ENCODE data around the gene SPTB.

Gene SPTB

DNA sequence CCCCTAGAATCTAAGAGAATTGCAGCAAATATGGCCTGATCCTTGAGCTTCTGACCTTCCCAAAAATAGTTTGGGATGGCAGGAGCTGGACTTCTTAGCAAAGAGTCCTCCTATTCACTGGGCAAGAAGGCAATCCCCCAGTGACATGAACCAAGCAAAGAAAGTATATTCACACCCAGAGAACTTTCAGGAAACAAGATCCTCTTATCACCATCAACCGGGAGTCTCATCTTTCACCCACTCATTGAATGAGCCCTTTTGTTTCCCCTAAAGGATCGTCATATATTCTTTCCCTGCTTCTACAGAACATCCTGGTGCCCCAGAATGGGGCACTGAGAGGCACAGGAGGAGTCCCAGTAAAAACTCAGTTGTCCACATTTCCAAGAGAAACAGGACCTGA, 19.7 kb downstream of the SPTB start:
- no peak overlapping the region for H3K4me3 ChIP-seq (ENCODE audit: low read depth, low read length)
- in situ Hi-C loops (cut with HindIII; ENCODE audit: low sequenced_read_pairs), result no loop called here
- TF ChIP-seq, protein P1, sequence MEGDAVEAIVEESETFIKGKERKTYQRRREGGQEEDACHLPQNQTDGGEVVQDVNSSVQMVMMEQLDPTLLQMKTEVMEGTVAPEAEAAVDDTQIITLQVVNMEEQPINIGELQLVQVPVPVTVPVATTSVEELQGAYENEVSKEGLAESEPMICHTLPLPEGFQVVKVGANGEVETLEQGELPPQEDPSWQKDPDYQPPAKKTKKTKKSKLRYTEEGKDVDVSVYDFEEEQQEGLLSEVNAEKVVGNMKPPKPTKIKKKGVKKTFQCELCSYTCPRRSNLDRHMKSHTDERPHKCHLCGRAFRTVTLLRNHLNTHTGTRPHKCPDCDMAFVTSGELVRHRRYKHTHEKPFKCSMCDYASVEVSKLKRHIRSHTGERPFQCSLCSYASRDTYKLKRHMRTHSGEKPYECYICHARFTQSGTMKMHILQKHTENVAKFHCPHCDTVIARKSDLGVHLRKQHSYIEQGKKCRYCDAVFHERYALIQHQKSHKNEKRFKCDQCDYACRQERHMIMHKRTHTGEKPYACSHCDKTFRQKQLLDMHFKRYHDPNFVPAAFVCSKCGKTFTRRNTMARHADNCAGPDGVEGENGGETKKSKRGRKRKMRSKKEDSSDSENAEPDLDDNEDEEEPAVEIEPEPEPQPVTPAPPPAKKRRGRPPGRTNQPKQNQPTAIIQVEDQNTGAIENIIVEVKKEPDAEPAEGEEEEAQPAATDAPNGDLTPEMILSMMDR (IDR thresholded peaks at IDR 0.05; ENCODE audit: low read depth, low read length, missing control alignments), result no peak
- DNase-seq (ENCODE audit: low read depth), result no peak

DNA sequence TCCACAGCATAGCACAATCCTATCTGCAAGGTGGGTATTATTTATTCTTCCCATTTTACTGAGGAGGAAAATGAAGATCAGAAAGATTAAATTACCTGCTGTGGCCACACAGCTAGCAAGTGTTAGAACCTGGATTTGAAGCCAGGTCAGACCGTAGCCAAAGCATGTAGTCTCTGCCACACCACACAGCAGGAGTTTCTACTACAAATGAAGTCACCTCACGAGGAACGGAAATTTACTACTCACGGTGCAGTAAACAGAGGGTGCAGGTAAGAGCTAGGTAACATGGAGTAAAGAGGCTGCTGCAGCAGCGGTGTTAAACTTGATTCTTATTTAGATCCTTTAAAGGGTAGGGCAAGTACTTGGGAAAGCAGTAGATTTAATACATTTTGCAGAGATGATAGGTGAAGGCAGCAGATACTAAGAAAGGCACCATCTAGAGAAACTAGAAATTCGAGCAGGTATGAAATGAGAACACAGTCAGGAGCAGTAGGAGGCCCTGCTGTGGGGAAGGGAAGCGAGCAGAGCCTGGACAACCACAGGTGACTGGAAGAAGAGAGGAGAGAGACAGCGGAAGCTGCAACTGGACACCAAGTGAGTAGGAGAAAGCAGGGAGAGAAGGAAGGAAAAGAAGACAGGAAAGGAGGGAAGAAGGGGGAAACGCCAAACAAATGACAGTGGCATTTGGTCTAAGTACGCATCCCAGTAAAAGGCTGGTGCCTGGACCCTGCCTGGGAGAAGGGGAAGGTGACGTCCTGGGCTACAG, 21.5 kb downstream of the SPTB start:
- in situ Hi-C loops (cut with HindIII; ENCODE audit: low sequenced_read_pairs), result no loop called here
- no peak for DNase-seq (ENCODE audit: low read depth)
- TF ChIP-seq, protein P1 (IDR thresholded peaks at IDR 0.05; ENCODE audit: low read depth, low read length, missing control alignments), result no peak
- no peak overlapping the region for H3K4me3 ChIP-seq (ENCODE audit: low read depth, low read length)

DNA sequence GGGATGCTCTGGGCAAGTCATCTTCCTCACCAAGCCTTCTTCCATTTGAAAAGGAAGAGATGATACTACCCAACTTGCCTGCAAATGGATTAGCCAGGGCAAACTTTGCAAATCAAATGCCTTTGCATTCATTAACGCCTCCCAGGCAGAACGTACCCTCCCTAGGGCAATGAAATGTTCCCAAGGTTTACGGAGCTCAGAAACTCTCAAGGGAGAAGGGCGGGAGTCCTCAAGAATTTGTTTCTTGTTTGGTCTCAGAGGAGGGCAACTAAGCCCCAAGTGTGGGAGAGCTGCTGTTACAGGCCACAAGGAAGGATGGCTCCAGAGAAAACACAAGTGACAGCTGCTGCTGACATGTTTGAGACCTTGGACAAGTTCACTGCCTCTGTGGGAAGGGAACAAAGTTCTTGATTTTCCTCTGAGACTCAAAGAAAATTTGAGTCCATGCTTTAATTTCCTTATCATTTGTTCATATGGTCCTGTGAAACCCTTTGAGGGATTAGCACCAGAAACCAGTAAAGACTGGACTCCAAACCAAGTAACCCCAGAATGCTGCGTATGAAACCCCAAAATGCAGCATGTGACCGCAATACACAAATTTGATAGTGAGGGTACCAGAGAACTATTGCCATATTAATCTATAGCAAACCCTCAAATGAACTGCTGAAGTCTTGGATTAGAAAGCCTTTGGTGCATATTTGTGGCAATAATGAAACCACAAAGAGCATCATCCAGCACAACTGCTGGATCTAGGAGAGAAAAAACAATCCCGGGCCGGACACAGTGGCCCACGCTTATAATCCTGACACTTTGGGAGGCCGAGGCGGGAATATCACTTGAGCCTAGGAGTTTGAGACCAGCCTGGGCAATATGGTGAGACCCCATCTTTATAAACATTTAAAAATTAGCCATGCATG, 22.9 kb downstream of the SPTB start:
- in situ Hi-C loops (cut with HindIII; ENCODE audit: low sequenced_read_pairs), result no loop called here
- no peak overlapping the region for H3K4me3 ChIP-seq (ENCODE audit: low read depth, low read length)
- DNase-seq (ENCODE audit: low read depth), result no peak
- TF ChIP-seq, protein P1 (IDR thresholded peaks at IDR 0.05; ENCODE audit: low read depth, low read length, missing control alignments), result no peak

DNA sequence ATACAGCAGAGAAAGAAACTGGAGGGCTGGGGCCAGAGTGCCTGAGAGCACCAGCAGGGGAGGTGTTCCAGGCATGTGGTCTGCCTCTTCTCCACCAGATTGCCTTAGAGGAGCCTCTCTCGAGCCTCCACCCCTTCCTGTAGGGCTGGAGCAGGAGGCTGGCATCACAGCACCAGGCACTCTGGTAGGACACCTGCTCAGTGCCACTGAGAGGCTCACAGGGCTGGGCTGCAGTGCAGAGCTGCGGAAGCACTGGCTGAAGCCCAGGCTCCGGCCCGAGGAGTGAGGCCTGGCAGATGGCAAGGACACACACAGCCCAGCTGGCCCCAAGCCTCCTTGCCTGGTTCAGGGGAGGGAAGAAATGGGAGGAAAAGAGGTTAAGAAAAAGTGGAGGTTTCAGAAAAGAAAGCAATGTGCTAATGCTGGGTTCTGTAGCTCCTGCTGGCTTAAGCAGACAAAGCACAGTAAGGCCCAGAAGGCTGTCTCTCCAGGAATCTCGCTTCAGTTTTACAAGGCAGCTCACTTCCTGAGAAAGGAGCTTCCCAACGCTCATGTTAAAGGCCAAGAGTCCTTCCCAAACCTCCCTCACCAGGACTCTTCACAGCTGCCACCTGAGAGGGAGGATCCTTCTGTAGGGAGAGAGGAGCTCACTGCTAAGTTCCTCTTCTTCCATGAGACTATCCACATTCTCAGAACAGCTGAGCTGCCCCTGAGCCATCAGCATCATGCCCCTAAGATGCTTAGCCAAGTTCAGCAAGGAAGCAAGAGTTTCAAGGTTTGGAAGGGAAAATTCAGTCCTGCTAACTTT, 23.8 kb downstream of the SPTB start:
- in situ Hi-C loops (cut with HindIII; ENCODE audit: low sequenced_read_pairs), result no loop called here
- H3K4me3 ChIP-seq (ENCODE audit: low read depth, low read length), result no peak overlapping the region
- no peak for DNase-seq (ENCODE audit: low read depth)
- TF ChIP-seq, protein P1 (IDR thresholded peaks at IDR 0.05; ENCODE audit: low read depth, low read length, missing control alignments), result no peak

DNA sequence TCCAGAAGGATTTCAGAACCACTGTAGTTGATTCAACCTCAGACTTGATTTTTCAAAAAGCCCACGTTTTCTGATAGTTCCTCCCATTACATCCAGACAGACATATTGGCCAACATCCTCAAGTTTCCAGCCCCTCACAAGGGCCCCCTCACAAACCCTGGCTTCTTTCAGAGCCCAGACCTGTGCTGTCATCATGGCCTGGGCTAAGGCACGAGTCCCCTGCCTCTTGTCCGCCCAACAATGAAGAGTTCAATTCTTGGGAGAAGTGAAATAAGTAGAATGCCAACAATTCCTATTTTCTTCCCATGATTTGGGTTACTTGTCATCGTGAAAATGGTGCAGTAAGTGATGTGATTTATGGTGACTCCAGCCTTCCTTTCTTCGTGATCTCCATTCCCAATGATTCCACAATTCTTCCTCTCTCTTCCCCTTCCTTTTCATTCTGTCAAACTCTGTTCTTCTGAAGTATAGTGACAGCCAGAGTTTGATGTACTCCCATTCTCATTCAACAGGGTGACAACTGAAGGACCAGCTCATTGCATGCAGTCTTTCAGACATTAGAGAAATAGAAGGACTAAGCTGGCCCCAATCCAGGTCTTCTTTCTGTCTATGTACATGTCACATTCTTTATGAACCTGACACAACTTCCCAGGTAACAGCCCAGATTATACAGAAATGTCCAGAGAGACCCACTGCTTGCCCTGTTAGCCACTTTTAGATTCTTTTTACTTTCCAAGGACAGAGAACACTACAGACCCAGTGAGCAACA, 29.2 kb downstream of the SPTB start:
- TF ChIP-seq, protein P1 (IDR thresholded peaks at IDR 0.05; ENCODE audit: low read depth, low read length, missing control alignments), result no peak
- H3K4me3 ChIP-seq (ENCODE audit: low read depth, low read length), result no peak overlapping the region
- in situ Hi-C loops (cut with HindIII; ENCODE audit: low sequenced_read_pairs), result no loop called here
- no peak for DNase-seq (ENCODE audit: low read depth)
